ENCODE measurements around the gene AZIN2.

The AZIN2 gene

DNA sequence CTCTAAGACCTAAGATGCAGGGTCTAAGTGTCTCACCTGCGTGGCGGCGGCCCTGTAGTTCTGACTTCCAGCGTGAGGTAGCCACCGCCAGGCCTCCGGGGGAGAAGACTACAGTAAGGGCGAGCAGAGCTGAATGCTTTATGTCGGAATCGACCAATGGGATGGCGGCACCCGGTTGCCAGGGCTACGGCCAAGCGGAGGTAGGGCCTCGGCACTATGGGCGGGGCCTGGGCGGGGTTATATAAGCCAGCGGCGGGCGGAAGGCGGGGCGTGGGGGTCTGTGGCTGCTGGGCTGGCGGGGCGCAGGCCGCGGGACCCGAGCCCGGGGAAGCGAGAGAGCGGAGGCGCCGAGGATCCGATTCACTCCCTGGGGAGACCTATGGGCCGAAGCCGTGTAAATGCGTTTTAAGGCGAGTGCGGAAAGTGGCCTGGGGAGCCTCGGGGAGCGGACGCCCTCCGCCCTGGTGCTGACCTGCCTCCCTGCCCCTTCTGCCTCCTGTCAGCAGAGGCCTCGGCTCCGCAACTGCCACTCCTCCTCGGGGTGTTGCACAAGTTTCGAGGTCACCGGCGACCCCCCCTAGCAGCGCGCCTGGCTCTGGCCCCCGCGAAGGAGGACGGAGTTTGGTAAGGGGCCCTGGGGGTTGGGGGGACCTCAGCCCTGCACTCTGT is at the start of gene AZIN2:
TSS of gene AZIN2 (plus strand) at position 269 of the 669 bp plus-strand sequence. CDS start 1,097 bp downstream, outside the sequence.
- TF ChIP-seq, protein P1, sequence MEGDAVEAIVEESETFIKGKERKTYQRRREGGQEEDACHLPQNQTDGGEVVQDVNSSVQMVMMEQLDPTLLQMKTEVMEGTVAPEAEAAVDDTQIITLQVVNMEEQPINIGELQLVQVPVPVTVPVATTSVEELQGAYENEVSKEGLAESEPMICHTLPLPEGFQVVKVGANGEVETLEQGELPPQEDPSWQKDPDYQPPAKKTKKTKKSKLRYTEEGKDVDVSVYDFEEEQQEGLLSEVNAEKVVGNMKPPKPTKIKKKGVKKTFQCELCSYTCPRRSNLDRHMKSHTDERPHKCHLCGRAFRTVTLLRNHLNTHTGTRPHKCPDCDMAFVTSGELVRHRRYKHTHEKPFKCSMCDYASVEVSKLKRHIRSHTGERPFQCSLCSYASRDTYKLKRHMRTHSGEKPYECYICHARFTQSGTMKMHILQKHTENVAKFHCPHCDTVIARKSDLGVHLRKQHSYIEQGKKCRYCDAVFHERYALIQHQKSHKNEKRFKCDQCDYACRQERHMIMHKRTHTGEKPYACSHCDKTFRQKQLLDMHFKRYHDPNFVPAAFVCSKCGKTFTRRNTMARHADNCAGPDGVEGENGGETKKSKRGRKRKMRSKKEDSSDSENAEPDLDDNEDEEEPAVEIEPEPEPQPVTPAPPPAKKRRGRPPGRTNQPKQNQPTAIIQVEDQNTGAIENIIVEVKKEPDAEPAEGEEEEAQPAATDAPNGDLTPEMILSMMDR (conservative IDR thresholded peaks at IDR 0.05), result no peak
- peak within 1 kb of the TSS; percentile 49; the same call in 1 of the 2 replicates for H3K27ac ChIP-seq

DNA sequence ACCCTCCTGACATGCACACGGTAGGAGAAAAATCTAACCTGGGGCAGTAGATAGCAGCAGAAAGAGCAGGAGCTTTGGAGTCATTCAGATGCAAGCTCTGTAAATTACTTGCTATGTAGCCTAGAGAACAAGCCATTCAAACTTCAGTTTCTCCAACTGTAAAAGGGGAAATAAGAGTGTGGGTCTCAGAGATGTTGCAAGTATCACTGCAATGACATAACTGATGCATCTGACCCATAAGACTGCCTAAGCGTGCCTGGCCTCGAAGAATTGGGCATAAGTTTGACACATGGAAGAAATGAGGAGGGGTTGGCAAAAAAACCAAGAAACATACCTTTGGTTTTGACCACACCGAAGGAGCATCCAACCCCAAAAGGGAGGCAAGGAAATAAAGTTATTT is 49.4 kb upstream of the AZIN2 start:
- no peak overlapping the region for H3K27ac ChIP-seq
- TF ChIP-seq, protein P1 (conservative IDR thresholded peaks at IDR 0.05), result no peak

DNA sequence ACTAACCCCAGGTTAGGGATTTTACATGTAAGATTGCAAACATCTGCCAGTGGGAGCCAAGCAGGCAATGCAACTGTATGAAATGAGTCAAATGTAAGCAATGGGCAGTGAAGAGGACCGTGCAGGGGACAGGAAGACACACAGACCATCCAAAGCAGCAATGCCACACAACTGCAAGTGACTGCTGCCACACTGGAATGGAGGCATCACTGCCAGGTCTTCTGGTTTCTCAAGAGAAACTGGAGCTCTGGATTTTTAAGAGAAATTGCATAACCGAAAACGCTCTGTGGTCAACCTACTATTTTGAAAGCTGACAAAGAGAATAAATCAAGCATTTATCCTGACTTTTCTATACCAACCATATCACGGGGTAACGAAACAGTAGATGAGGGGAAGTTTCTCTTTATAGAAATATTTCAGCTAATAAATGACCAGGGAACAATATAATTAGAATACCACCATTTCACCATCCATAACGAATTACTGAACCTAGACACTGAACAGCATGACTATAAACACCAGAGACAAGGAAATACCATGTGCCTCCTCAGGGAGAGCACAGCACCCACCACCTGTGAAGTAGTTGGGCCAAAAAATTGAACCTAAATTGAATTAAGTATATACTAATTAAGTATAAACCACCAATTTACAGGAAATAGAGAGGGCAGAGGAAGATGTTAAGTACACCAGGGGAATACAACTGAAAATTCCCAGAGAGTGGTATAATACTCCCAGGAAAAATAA is 48.7 kb upstream of the AZIN2 start:
- TF ChIP-seq, protein P1 (conservative IDR thresholded peaks at IDR 0.05), result no peak
- no peak overlapping the region for H3K27ac ChIP-seq

DNA sequence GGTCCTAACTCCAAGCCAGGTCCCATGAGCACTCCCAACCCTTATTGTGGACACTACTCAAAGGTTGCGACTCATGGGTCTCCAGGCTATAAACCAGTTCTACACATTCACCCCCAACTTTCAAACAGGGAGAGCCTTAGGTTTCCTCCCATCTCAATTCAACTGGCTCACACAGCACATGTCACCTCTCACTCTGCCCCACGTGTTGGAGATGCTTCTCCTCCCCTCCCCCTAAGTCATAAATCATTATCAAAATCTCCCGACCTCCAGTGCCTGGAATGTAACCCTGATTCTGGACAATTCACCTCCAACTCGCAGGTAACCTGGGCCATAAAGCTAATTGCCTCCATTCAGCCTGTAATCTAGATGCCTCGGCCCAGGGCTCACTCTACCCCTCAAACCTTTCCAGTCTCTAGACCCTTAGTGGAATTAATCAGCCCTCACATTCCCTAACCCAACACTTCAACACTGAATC is 44.9 kb upstream of the AZIN2 start:
- H3K27ac ChIP-seq, result peak overlapping the region; percentile 86
- TF ChIP-seq, protein P1 (conservative IDR thresholded peaks at IDR 0.05), result no peak

GRCh38 chr1:33036526-33037503 is 44.1 kb upstream of the AZIN2 start, which contains the start of gene AK2:
AK2 (minus strand) TSS chr1:33036883; CDS start chr1:33036828, 55 bp downstream.
- peak within 1 kb of the TSS; percentile 86 for H3K27ac ChIP-seq
- TF ChIP-seq, protein P1 (conservative IDR thresholded peaks at IDR 0.05), result no peak

GRCh38 chr1:33039840-33040239 is 41.1 kb upstream of the AZIN2 start:
- TF ChIP-seq, protein P1 (conservative IDR thresholded peaks at IDR 0.05), result no peak

More at GRCh38 chr1:33039840-33040239, 41.1 kb upstream of the AZIN2 start:
- H3K27ac ChIP-seq, result no peak overlapping the region

Data from VCaP (cell line).